ENCODE results near the gene DCAF15. TPM values are rescaled to one million over a fixed set of nuclear protein-coding genes. Genes with fewer than 3 reads are reported as not detected.
A peak's percentile ranks its signal among the peaks of the same experiment; 100 is the strongest.

The DCAF15 gene
- total and polyA plus RNA-seq, 4 donors, result 10.9 to 49.9 (median 35.3) TPM

DNA sequence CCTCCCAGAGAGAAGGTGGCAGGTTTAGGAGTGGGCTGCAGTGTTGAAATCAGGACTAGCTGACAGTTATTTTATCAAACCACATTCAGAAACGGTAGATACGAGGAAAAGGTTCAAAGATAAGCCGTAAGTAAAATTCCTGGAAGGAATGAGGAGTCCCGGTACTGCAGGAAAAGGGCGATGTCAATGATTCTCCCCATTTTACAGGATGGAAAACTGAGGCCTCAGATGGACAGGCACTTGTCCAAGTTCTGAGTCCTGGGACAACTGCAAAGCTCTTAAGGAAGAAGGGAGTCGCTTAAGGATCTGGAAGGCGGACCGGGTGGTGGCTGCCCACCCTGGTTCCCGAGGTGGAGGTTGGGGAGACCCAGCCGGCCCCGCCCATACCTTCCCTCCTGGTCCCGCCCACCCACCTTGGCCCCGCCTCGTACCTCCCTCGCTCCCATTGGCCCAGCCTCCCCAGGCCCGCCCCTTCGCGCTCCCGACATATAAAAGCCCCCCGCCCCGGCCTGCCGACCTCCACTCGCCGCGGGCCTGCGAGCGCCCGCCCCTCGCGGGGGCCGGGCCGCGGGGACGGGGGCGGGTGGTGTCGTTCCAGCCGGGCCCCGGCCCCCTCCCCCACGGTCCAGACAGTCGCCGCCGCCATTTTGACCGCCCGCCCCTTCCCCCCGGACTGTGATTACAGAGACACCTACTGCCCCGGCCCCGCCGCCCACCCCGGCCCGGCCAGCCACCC lies 53.2 kb downstream of the DCAF15 start:
- no peaks in the 10 kb centered on the region for H3K9me3 ChIP-seq (ENCODE audit: control insufficient read depth, insufficient read depth, low read length)
- peaks cover 7% of the 10 kb centered on the region for H3K36me3 ChIP-seq (ENCODE audit: control insufficient read depth, insufficient read depth, low read length)
- peaks cover 30% of the 10 kb centered on the region for H3K4me1 ChIP-seq (ENCODE audit: control insufficient read depth, insufficient read depth, low read length)
- H3K4me3 ChIP-seq (ENCODE audit: low read depth, low read length), result peak overlapping the region; percentile 84
- no peaks in the 10 kb centered on the region for H3K27me3 ChIP-seq (ENCODE audit: control insufficient read depth, insufficient read depth, low read length)
- DNase-seq (ENCODE audit: low read depth in 4 of 6, low spot score in 6 of 6), result peak; percentile 22 to 95 (median 76)
- WGBS (ENCODE audit: insufficient coverage), result 14% methylated on average over 34 of the region's 50 CpGs
- H3K27ac ChIP-seq (ENCODE audit: low read depth, low read length), result peak overlapping the region; percentile 99

DNA sequence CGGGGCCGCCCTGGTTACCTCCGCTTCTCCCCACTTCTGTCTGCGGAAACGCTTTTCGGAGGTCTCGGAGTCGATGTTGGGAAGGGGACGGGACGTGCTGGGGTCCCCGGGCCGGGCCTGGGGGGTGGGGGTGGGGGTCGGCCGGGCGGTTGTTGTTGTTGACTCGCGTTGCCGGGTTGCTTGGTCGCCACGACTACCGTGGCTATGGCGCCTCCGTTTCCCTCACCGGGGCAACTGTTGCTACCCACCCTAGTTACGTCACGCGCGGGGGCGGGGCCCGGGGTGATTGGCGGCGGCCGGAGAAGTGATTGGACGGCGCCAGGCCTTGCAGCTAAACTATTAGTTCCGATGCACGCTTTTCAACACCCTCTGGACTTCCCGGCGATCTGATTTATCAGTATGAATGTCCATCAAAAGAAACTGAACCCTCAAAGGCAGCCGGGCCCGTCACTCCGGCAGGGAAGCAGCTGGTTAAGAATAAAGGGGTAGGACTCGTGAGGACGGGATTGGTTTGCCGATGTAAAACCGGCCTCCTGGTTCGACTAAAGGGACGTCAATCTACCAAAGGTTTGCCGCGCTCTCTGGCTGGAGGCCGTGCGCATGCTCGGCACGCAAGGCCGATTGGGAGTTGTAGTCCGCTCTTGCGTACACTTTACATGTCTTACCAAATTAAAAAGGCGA lies 53.9 kb downstream of the DCAF15 start, which contains the start of gene RFX1:
TSS of gene RFX1 (minus strand) at position 236 of the 681 bp plus-strand sequence. CDS start 12,477 bp downstream, outside the sequence.
- peak within 1 kb of the TSS; percentile 84 for H3K4me3 ChIP-seq (ENCODE audit: low read depth, low read length)
- peak; percentile 97 to 100 (median 98) for DNase-seq (ENCODE audit: low read depth in 4 of 6, low spot score in 6 of 6)
- H3K36me3 ChIP-seq (ENCODE audit: control insufficient read depth, insufficient read depth, low read length), result no peaks in the 10 kb centered on the region
- H3K4me1 ChIP-seq (ENCODE audit: control insufficient read depth, insufficient read depth, low read length), result peaks cover 28% of the 10 kb centered on the region
- peak within 1 kb of the TSS; percentile 99 for H3K27ac ChIP-seq (ENCODE audit: low read depth, low read length)
- WGBS (ENCODE audit: insufficient coverage), result under 1% methylated on average over 55 of the region's 58 CpGs
- H3K9me3 ChIP-seq (ENCODE audit: control insufficient read depth, insufficient read depth, low read length), result no peaks in the 10 kb centered on the region
- no peaks in the 10 kb centered on the region for H3K27me3 ChIP-seq (ENCODE audit: control insufficient read depth, insufficient read depth, low read length)

GRCh38 chr19:14006766-14007562 lies 54.7 kb downstream of the DCAF15 start:
- Histone ChIP-seq H3K36me3 (ENCODE audit: control insufficient read depth, insufficient read depth, low read length) (no peaks in the 10 kb centered on the region), H3K4me3 (ENCODE audit: low read depth, low read length) (peak overlapping the region; percentile 84), H3K9me3 (ENCODE audit: control insufficient read depth, insufficient read depth, low read length) (no peaks in the 10 kb centered on the region), H3K27ac (ENCODE audit: low read depth, low read length) (peak overlapping the region; percentile 99), H3K4me1 (ENCODE audit: control insufficient read depth, insufficient read depth, low read length) (peaks cover 25% of the 10 kb centered on the region), H3K27me3 (ENCODE audit: control insufficient read depth, insufficient read depth, low read length) (no peaks in the 10 kb centered on the region)
- DNase-seq (ENCODE audit: low read depth in 4 of 6, low spot score in 6 of 6), result no peak
- WGBS (ENCODE audit: insufficient coverage), result under 1% methylated on average over 50 of the region's 56 CpGs

Other genes starting within 250 kb of the DCAF15 start
- 10 to 100 TPM; 22.1 to 44.9 TPM for gene MRI1, start 188.0 kb upstream of the DCAF15 start, total RNA-seq
- 10 to 100 TPM; 35.4 to 48.1 TPM for gene MRI1, start 188.0 kb upstream of the DCAF15 start, polyA plus RNA-seq (ENCODE audit: insufficient read length in 2 of 2)
- 100 to 1,000 TPM in 1 of 2 donors, 10 to 100 TPM in 1; 31.1 to 136 TPM for gene C19orf53, start 178.1 kb upstream of the DCAF15 start, total RNA-seq
- 100 to 1,000 TPM; 122 to 129 TPM for gene C19orf53, start 178.1 kb upstream of the DCAF15 start, polyA plus RNA-seq (ENCODE audit: insufficient read length in 2 of 2)
- gene ZSWIM4, start 157.1 kb upstream of the DCAF15 start, total RNA-seq, result 1 to 10 TPM; 2.9 to 4.0 TPM
- gene ZSWIM4, start 157.1 kb upstream of the DCAF15 start, polyA plus RNA-seq (ENCODE audit: insufficient read length in 2 of 2), result 10 to 100 TPM in 1 of 2 donors, 1 to 10 TPM in 1; 9.4 to 10.5 TPM
- gene NANOS3, start 75.4 kb upstream of the DCAF15 start, total RNA-seq, result 10 to 100 TPM in 1 of 2 donors, not detected in 1; 11.2 TPM
- 10 to 100 TPM; 23.1 to 24.6 TPM for gene NANOS3, start 75.4 kb upstream of the DCAF15 start, polyA plus RNA-seq (ENCODE audit: insufficient read length in 2 of 2)
- gene BRME1, start 46.4 kb upstream of the DCAF15 start, total RNA-seq, result 1 to 10 TPM; 3.3 to 7.2 TPM
- 10 to 100 TPM; 14.7 to 15.5 TPM for gene BRME1, start 46.4 kb upstream of the DCAF15 start, polyA plus RNA-seq (ENCODE audit: insufficient read length in 2 of 2)
- 10 to 100 TPM; 11.8 to 27.4 TPM for gene CC2D1A, start 46.3 kb upstream of the DCAF15 start, total RNA-seq
- 100 to 1,000 TPM in 1 of 2 donors, 10 to 100 TPM in 1; 81.1 to 112 TPM for gene CC2D1A, start 46.3 kb upstream of the DCAF15 start, polyA plus RNA-seq (ENCODE audit: insufficient read length in 2 of 2)
- gene PODNL1, start 14.1 kb upstream of the DCAF15 start, total RNA-seq, result 1 to 10 TPM in 1 of 2 donors, under 1 TPM in 1; 0.30 to 1.2 TPM
- gene PODNL1, start 14.1 kb upstream of the DCAF15 start, polyA plus RNA-seq (ENCODE audit: insufficient read length in 2 of 2), result 1 to 10 TPM; 5.0 to 7.5 TPM
- 1 to 10 TPM; 2.6 to 5.8 TPM for gene RFX1, start 53.8 kb downstream of the DCAF15 start, total RNA-seq
- gene RFX1, start 53.8 kb downstream of the DCAF15 start, polyA plus RNA-seq (ENCODE audit: insufficient read length in 2 of 2), result 10 to 100 TPM; 14.5 to 16.2 TPM
- not detected for gene RLN3, start 75.6 kb downstream of the DCAF15 start, total RNA-seq
- gene RLN3, start 75.6 kb downstream of the DCAF15 start, polyA plus RNA-seq (ENCODE audit: insufficient read length in 2 of 2), result not detected
- 1 to 10 TPM; 4.1 to 4.7 TPM for gene IL27RA, start 79.3 kb downstream of the DCAF15 start, total RNA-seq
- 1 to 10 TPM; 5.6 to 5.7 TPM for gene IL27RA, start 79.3 kb downstream of the DCAF15 start, polyA plus RNA-seq (ENCODE audit: insufficient read length in 2 of 2)
- gene PALM3, start 109.6 kb downstream of the DCAF15 start, total RNA-seq, result 1 to 10 TPM; 1.7 to 4.0 TPM
- gene PALM3, start 109.6 kb downstream of the DCAF15 start, polyA plus RNA-seq (ENCODE audit: insufficient read length in 2 of 2), result 10 to 100 TPM; 26.8 to 27.3 TPM
- 1 to 10 TPM; 1.2 to 5.2 TPM for gene MISP3, start 120.3 kb downstream of the DCAF15 start, total RNA-seq
- gene MISP3, start 120.3 kb downstream of the DCAF15 start, polyA plus RNA-seq (ENCODE audit: insufficient read length in 2 of 2), result 10 to 100 TPM; 10.9 to 12.4 TPM
- under 1 TPM in 1 of 2 donors, not detected in 1; 0.22 TPM for gene C19orf67, start 133.3 kb downstream of the DCAF15 start, total RNA-seq
- gene C19orf67, start 133.3 kb downstream of the DCAF15 start, polyA plus RNA-seq (ENCODE audit: insufficient read length in 2 of 2), result under 1 TPM in 1 of 2 donors, not detected in 1; 0.21 TPM
- gene SAMD1, start 138.2 kb downstream of the DCAF15 start, total RNA-seq, result 10 to 100 TPM; 19.9 to 34.9 TPM
- gene SAMD1, start 138.2 kb downstream of the DCAF15 start, polyA plus RNA-seq (ENCODE audit: insufficient read length in 2 of 2), result 10 to 100 TPM; 78.6 to 83.1 TPM
- gene PRKACA, start 165.3 kb downstream of the DCAF15 start, total RNA-seq, result 10 to 100 TPM; 44.1 to 77.8 TPM
- gene PRKACA, start 165.3 kb downstream of the DCAF15 start, polyA plus RNA-seq (ENCODE audit: insufficient read length in 2 of 2), result 100 to 1,000 TPM; 145 to 161 TPM
- gene ASF1B, start 184.1 kb downstream of the DCAF15 start, total RNA-seq, result 10 to 100 TPM in 1 of 2 donors, 1 to 10 TPM in 1; 2.7 to 11.5 TPM
- 1 to 10 TPM; 8.4 to 8.8 TPM for gene ASF1B, start 184.1 kb downstream of the DCAF15 start, polyA plus RNA-seq (ENCODE audit: insufficient read length in 2 of 2)